Measurements from ENCODE around the gene SHISA5. TPM values are rescaled to one million over a fixed set of nuclear protein-coding genes. Genes with fewer than 3 reads are reported as not detected.

The SHISA5 gene
- total and polyA plus RNA-seq, 4 donors, result 40.7 to 104 (median 75.8) TPM

DNA sequence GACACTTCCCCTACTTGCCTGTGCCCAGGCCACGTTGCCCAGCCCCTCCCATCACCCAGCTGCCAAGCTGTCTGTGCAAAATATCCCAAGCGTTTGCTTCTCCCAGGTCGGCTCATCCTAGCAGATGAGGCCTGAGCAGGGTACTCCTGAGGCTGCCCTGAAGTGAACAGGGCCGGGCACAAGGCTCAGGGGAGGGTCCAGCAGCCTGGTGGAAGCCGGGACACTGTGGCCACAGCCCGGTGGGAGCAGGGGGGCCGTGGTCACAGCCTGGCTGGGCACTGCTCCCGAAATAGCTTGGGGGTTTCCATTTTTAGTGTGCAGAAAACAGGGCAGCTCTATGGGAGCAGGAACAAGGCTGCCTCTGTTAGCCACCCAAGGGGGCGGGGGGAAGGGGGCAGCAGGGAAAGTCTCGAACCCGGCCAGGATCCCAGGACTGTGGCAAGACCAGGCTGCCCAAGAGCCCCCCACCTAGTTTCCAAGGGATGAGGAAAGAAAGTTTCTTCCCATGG lies 77.5 kb downstream of the SHISA5 start:
- peaks cover 0 to 2% (median 0%) of the 10 kb centered on the region in 4 donors for H3K36me3 ChIP-seq (ENCODE audit: control insufficient read depth in 4 of 4, insufficient read depth in 3 of 4, low read depth in 1 of 4, low read length in 3 of 4)
- 26% methylated on average over 11 of the region's 11 CpGs for WGBS
- H3K9ac ChIP-seq (ENCODE audit: low read depth in 1 of 2, low read length in 2 of 2), result peak overlapping the region in 1 of 2 donors; percentile 23

DNA sequence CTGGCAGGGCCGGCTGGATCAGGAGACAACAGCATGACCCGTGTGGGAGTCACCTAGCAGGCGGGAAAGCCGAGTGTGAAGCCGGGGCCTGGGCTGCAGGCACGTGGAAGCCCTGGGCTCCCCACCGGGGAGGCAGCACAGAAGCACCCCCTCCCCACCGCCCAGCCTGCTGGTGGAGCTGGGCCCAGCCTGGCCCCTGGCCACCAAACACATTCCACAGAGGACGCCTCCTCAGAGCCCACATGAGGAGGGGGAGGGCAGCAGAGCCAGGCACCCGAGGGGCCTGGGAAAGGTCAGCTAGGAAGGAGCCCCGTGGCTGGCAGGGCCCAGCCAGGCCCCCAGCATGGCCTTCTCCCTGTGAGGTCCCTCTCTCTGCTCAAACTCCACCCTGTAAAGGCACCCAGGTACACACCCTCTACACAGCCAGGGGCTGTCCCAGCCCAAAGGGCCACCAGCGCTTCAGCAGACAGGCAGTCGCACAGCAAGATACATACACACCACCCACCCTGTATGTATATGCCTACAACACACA lies 78.6 kb downstream of the SHISA5 start:
- Histone ChIP-seq H3K27ac (ENCODE audit: low read depth in 1 of 2, low read length in 2 of 2) (peak overlapping the region; percentile 43 to 44), H3K36me3 (ENCODE audit: control insufficient read depth in 4 of 4, insufficient read depth in 3 of 4, low read depth in 1 of 4, low read length in 3 of 4) (peaks cover 0 to 7% (median 2%) of the 10 kb centered on the region in 4 donors), H3K4me1 (ENCODE audit: control insufficient read depth in 4 of 4, insufficient read depth in 4 of 4, low read length in 3 of 4) (peaks cover 27 to 78% (median 56%) of the 10 kb centered on the region in 4 donors), H3K27me3 (ENCODE audit: control insufficient read depth in 4 of 4, insufficient read depth in 4 of 4, low read length in 3 of 4) (no peaks in the 10 kb centered on the region), H3K9me3 (ENCODE audit: control insufficient read depth in 4 of 4, low read length in 3 of 4) (no peaks in the 10 kb centered on the region), H3K9ac (ENCODE audit: low read depth in 1 of 2, low read length in 2 of 2) (no peak overlapping the region), H3K4me3 (ENCODE audit: low read depth in 1 of 3, low read length in 3 of 3) (no peak overlapping the region)
- DNase-seq (ENCODE audit: low spot score), result no peak
- 38% methylated on average over 13 of the region's 13 CpGs for WGBS
- TF ChIP-seq HNF4A (conservative IDR thresholded peaks at IDR 0.05), result no peak
- TF ChIP-seq, protein P1, sequence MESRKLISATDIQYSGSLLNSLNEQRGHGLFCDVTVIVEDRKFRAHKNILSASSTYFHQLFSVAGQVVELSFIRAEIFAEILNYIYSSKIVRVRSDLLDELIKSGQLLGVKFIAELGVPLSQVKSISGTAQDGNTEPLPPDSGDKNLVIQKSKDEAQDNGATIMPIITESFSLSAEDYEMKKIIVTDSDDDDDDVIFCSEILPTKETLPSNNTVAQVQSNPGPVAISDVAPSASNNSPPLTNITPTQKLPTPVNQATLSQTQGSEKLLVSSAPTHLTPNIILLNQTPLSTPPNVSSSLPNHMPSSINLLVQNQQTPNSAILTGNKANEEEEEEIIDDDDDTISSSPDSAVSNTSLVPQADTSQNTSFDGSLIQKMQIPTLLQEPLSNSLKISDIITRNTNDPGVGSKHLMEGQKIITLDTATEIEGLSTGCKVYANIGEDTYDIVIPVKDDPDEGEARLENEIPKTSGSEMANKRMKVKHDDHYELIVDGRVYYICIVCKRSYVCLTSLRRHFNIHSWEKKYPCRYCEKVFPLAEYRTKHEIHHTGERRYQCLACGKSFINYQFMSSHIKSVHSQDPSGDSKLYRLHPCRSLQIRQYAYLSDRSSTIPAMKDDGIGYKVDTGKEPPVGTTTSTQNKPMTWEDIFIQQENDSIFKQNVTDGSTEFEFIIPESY (IDR thresholded peaks at IDR 0.05), result no peak

More for the DNA sequence above, 77.5 kb downstream of the SHISA5 start:
- H3K27ac ChIP-seq (ENCODE audit: low read depth in 1 of 2, low read length in 2 of 2), result peak overlapping the region; percentile 36 to 43
- peaks cover 36 to 83% (median 65%) of the 10 kb centered on the region in 4 donors for H3K4me1 ChIP-seq (ENCODE audit: control insufficient read depth in 4 of 4, insufficient read depth in 4 of 4, low read length in 3 of 4)
- H3K4me3 ChIP-seq (ENCODE audit: low read depth in 1 of 3, low read length in 3 of 3), result peak overlapping the region in 1 of 3 donors; percentile 80
- H3K9me3 ChIP-seq (ENCODE audit: control insufficient read depth in 4 of 4, low read length in 3 of 4), result no peaks in the 10 kb centered on the region
- H3K27me3 ChIP-seq (ENCODE audit: control insufficient read depth in 4 of 4, insufficient read depth in 4 of 4, low read length in 3 of 4), result no peaks in the 10 kb centered on the region
- TF ChIP-seq FOXA1 (IDR thresholded peaks at IDR 0.05), result no peak
- TF ChIP-seq, protein P1 (IDR thresholded peaks at IDR 0.05), result no peak
- no peak for TF ChIP-seq MAX (IDR thresholded peaks at IDR 0.05)
- no peak for TF ChIP-seq ATF3 (IDR thresholded peaks at IDR 0.05)
- DNase-seq (ENCODE audit: low spot score), result no peak

DNA sequence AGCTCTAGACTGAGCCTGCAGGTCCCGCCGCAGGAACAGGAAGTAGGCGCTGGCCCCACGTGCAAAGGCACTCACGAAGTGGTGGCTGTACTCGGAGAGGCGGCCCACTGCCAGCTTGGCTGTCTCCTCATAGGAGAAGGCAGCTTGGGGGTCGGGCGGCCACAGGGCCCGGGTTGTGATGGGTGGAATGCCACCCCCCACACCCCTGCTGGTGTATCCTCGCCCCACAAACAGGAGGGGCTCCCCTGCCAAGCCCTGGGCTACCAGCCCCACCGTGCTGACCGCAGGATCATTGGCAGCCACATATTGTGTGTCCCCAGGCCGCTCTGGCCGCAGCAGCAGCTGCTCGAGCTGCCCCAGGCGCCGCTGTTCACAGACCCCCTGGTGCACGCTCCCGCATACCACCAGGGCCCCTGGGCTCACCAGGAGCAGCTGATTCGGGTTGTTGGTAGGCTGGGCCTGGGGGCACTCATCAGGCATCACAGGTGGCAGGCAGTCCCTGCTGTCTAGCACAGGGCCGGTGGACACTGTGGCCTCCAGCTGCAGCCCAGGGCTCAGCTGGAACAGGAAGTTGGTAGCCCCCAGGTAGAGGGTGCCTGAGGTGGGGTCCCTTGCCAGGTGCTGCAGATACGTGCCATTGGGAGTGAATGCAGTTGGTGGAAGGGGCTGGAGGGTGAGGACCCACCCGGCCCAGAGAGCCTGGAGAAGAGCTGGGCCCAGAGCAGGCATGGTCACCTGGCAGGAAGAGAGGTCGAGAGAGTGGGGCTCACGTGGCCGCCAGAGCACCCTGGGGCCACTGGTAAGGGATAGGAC lies 79.9 kb downstream of the SHISA5 start:
- WGBS, result 87% methylated on average over 27 of the region's 27 CpGs
- peaks cover 27 to 74% (median 53%) of the 10 kb centered on the region in 4 donors for H3K4me1 ChIP-seq (ENCODE audit: control insufficient read depth in 4 of 4, insufficient read depth in 4 of 4, low read length in 3 of 4)
- no peak overlapping the region for H3K4me3 ChIP-seq (ENCODE audit: low read depth in 1 of 3, low read length in 3 of 3)
- no peak overlapping the region for H3K9ac ChIP-seq (ENCODE audit: low read depth in 1 of 2, low read length in 2 of 2)
- peaks cover 0 to 12% (median 5%) of the 10 kb centered on the region in 4 donors for H3K36me3 ChIP-seq (ENCODE audit: control insufficient read depth in 4 of 4, insufficient read depth in 3 of 4, low read depth in 1 of 4, low read length in 3 of 4)
- H3K9me3 ChIP-seq (ENCODE audit: control insufficient read depth in 4 of 4, low read length in 3 of 4), result no peaks in the 10 kb centered on the region
- no peak for DNase-seq (ENCODE audit: low spot score)
- H3K27ac ChIP-seq (ENCODE audit: low read depth in 1 of 2, low read length in 2 of 2), result no peak overlapping the region
- H3K27me3 ChIP-seq (ENCODE audit: control insufficient read depth in 4 of 4, insufficient read depth in 4 of 4, low read length in 3 of 4), result no peaks in the 10 kb centered on the region
- TF ChIP-seq TAF1 (conservative IDR thresholded peaks at IDR 0.05) (no peak), RAD21 (IDR thresholded peaks at IDR 0.05) (no peak), NR2F2 (IDR thresholded peaks at IDR 0.05) (no peak), MAX (IDR thresholded peaks at IDR 0.05) (no peak), GABPA (IDR thresholded peaks at IDR 0.05 in 1 of 2, conservative IDR thresholded peaks at IDR 0.05 in 1 of 2) (no peak), EGR1 (IDR thresholded peaks at IDR 0.05; ENCODE audit: low read depth in 2 of 2) (no peak), HNF4G (IDR thresholded peaks at IDR 0.05) (no peak), JUND (IDR thresholded peaks at IDR 0.05) (no peak), ATF3 (IDR thresholded peaks at IDR 0.05) (no peak)
- TF ChIP-seq, protein P2, sequence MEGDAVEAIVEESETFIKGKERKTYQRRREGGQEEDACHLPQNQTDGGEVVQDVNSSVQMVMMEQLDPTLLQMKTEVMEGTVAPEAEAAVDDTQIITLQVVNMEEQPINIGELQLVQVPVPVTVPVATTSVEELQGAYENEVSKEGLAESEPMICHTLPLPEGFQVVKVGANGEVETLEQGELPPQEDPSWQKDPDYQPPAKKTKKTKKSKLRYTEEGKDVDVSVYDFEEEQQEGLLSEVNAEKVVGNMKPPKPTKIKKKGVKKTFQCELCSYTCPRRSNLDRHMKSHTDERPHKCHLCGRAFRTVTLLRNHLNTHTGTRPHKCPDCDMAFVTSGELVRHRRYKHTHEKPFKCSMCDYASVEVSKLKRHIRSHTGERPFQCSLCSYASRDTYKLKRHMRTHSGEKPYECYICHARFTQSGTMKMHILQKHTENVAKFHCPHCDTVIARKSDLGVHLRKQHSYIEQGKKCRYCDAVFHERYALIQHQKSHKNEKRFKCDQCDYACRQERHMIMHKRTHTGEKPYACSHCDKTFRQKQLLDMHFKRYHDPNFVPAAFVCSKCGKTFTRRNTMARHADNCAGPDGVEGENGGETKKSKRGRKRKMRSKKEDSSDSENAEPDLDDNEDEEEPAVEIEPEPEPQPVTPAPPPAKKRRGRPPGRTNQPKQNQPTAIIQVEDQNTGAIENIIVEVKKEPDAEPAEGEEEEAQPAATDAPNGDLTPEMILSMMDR (IDR thresholded peaks at IDR 0.05; ENCODE audit: low read depth, low read length, missing input control), result no peak
- TF ChIP-seq, protein P1 (IDR thresholded peaks at IDR 0.05), result no peak
